ENCODE data around the gene USP40.
"Not testable (repeated sequence)": the region's sequence is repeated elsewhere in the genome, so short reads cannot be mapped to it uniquely, and the experiment has no call there.

GRCh38 chr2:233592706-233593105 lies 26.1 kb upstream of the USP40 start:
- not testable (repeated sequence) for TF ChIP-seq POLR2AphosphoS5, CTCF, POLR2A (IDR thresholded peaks at IDR 0.05)
